Activated T-cell treated with anti-CD3 and anti-CD28 coated beads, Interleukin-2, amount 50 U/mL, for 72 hours (primary cell): ENCODE data around the gene GPR15. TPM values are rescaled to one million over a fixed set of nuclear protein-coding genes. Genes with fewer than 3 reads are reported as not detected.

ENCODE experiments used
- ATAC-seq, 2 donors: fragments of 150-1000 bp; cut with Tn5 transposase; replicated peaks in 1 of 2; 2 replicates each; pipeline ENCODE4 v1.10.0; 2021; ENCODE audit warnings: moderate library complexity in 2 of 2, mild to moderate bottlenecking in 1 of 2
- DNase-seq, 2 donors: peaks; one replicate each; pipeline ENCODE4 v3.0.0; 2021 to 2022; ENCODE audit warnings: mixed read lengths in 1 of 2
- H3K27ac Mint-ChIP-seq: one replicate; pipeline ENCODE4 v1.8.0; 2022; ENCODE audit warnings: mild to moderate bottlenecking, moderate library complexity, mixed read lengths
- H3K27me3 Mint-ChIP-seq: one replicate; pipeline ENCODE4 v1.8.0; 2022; ENCODE audit warnings: low read depth, mixed read lengths
- H3K36me3 Mint-ChIP-seq, 2 donors: one replicate each; pipeline ENCODE4 v1.8.0; 2022; ENCODE audit warnings: mixed read lengths in 2 of 2, mild to moderate bottlenecking in 1 of 2; ENCODE audit not compliant: insufficient read depth in 2 of 2
- H3K4me1 Mint-ChIP-seq: one replicate; pipeline ENCODE4 v1.8.0; 2022; ENCODE audit warnings: low read depth, mixed read lengths
- H3K4me3 Mint-ChIP-seq, 2 donors: one replicate each; pipeline ENCODE4 v1.8.0; 2022; ENCODE audit warnings: mild to moderate bottlenecking in 2 of 2, mixed read lengths in 2 of 2, moderate library complexity in 2 of 2
- H3K9me3 Mint-ChIP-seq, 2 donors: one replicate each; pipeline ENCODE4 v1.8.0; 2022; ENCODE audit warnings: mixed read lengths in 2 of 2
- total RNA-seq, 2 donors: library from RNA; stranded (reverse); gene quantifications; one replicate each; pipeline ENCODE4 v1.2.3, GENCODE V29; 2022

Gene GPR15
- total RNA-seq, 2 donors from 2014 or later, result 4.6 to 24.0 TPM

GRCh38 chr3:98565237-98565643, 33.5 kb downstream of the GPR15 start:
- no peaks in the 10 kb centered on the region for H3K27me3 Mint-ChIP-seq
- peak; percentile 59 to 62 for ATAC-seq
- H3K27ac Mint-ChIP-seq, result peak overlapping the region; percentile 85
- peaks cover 83% of the 10 kb centered on the region for H3K4me1 Mint-ChIP-seq
- DNase-seq, result no peak
- H3K4me3 Mint-ChIP-seq, result peak overlapping the region; percentile 44 to 72
- peaks cover 0 to 6% of the 10 kb centered on the region in 2 donors for H3K9me3 Mint-ChIP-seq
- peaks cover 3 to 7% of the 10 kb centered on the region in 2 donors for H3K36me3 Mint-ChIP-seq

- DNase-seq (no peak), ATAC-seq (no peak)
- H3K36me3 Mint-ChIP-seq, result peaks cover 3 to 7% of the 10 kb centered on the region in 2 donors
- H3K27me3 Mint-ChIP-seq, result no peaks in the 10 kb centered on the region
- H3K4me1 Mint-ChIP-seq, result peaks cover 77% of the 10 kb centered on the region
- peak overlapping the region; percentile 85 for H3K27ac Mint-ChIP-seq
- H3K9me3 Mint-ChIP-seq, result peaks cover 0 to 6% of the 10 kb centered on the region in 2 donors
- H3K4me3 Mint-ChIP-seq, result peak overlapping the region; percentile 44 to 72
Observed at GRCh38 chr3:98565843-98566242, 34.1 kb downstream of the GPR15 start.

DNA sequence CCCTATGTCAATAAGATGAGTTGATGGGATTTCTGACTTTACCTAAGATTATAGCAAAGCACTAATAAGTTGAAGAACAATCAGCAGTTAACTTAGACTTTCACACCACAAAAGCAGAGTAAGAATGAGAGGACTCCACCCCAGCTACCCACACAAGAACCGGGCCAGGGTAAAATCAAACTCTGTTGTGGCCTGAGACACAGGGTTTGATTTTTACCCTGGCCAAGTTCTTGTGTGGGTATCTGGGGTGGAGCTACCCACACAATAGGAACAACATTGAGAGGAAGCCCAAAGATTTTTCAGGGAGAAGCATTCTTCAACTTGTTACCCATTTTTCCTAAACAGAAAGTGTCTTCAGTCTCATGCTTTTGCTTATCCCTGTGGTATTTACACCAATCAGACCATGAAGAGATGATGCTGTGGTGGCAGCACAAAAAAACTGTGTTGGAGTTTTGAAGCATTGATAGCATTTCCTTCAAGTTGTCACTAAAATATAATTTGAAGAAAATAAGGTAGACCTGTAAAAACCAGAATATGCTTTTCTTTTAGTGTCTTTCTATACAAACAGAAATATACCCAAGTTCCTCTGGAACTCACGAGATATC, 36.0 kb downstream of the GPR15 start:
- peak; percentile 46 to 47 for DNase-seq
- peak overlapping the region; percentile 86 for H3K27ac Mint-ChIP-seq
- ATAC-seq, result peak; percentile 61 to 63
- H3K4me3 Mint-ChIP-seq, result peak overlapping the region; percentile 9 to 63
- peaks cover 0 to 6% of the 10 kb centered on the region in 2 donors for H3K9me3 Mint-ChIP-seq
- H3K4me1 Mint-ChIP-seq, result peaks cover 75% of the 10 kb centered on the region
- no peaks in the 10 kb centered on the region for H3K27me3 Mint-ChIP-seq
- peaks cover 3 to 7% of the 10 kb centered on the region in 2 donors for H3K36me3 Mint-ChIP-seq

GRCh38 chr3:98568402-98568801, 36.6 kb downstream of the GPR15 start:
- Mint-ChIP-seq H3K4me1 (peaks cover 75% of the 10 kb centered on the region), H3K4me3 (peak overlapping the region; percentile 9 to 63), H3K27ac (peak overlapping the region; percentile 86), H3K36me3 (peaks cover 3 to 7% of the 10 kb centered on the region in 2 donors), H3K9me3 (peaks cover 0 to 6% of the 10 kb centered on the region in 2 donors), H3K27me3 (no peaks in the 10 kb centered on the region)
- DNase-seq, result no peak
- ATAC-seq, result no peak

GRCh38 chr3:98573181-98573728, 41.5 kb downstream of the GPR15 start:
- peak in 1 of 2 donors; percentile 39 for ATAC-seq
- H3K36me3 Mint-ChIP-seq, result peaks cover 20 to 25% of the 10 kb centered on the region in 2 donors
- peaks cover 57% of the 10 kb centered on the region for H3K4me1 Mint-ChIP-seq
- H3K9me3 Mint-ChIP-seq, result peaks cover 0 to 6% of the 10 kb centered on the region in 2 donors
- peak overlapping the region; percentile 52 to 87 for H3K4me3 Mint-ChIP-seq
- H3K27me3 Mint-ChIP-seq, result no peaks in the 10 kb centered on the region
- H3K27ac Mint-ChIP-seq, result peak overlapping the region; percentile 94
- DNase-seq, result no peak

DNA sequence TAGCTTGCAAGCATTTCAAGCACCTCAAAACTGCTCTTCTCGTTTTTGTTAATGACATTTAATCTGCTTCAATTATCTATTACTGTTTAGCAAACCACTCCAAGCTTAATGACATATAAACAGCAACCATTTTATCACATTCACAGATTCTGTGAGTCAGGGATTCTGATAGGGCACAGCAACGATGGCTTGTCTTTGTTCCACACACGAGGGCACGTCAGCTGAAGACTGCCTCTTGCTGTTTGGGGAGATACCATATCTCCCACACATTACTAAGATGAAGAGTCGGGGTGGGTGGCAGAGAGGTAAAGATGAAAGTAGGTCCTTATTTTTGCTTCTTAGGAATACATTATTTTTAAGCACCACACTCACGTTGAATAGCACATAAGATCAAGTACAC, 42.4 kb downstream of the GPR15 start:
- ATAC-seq, result peak; percentile 96
- DNase-seq, result peak; percentile 48 to 54
- peaks cover 0 to 6% of the 10 kb centered on the region in 2 donors for H3K9me3 Mint-ChIP-seq
- H3K36me3 Mint-ChIP-seq, result peaks cover 20 to 27% of the 10 kb centered on the region in 2 donors
- H3K4me1 Mint-ChIP-seq, result peaks cover 54% of the 10 kb centered on the region
- H3K27me3 Mint-ChIP-seq, result no peaks in the 10 kb centered on the region
- peak overlapping the region; percentile 94 for H3K27ac Mint-ChIP-seq
- peak overlapping the region; percentile 56 to 88 for H3K4me3 Mint-ChIP-seq

DNA sequence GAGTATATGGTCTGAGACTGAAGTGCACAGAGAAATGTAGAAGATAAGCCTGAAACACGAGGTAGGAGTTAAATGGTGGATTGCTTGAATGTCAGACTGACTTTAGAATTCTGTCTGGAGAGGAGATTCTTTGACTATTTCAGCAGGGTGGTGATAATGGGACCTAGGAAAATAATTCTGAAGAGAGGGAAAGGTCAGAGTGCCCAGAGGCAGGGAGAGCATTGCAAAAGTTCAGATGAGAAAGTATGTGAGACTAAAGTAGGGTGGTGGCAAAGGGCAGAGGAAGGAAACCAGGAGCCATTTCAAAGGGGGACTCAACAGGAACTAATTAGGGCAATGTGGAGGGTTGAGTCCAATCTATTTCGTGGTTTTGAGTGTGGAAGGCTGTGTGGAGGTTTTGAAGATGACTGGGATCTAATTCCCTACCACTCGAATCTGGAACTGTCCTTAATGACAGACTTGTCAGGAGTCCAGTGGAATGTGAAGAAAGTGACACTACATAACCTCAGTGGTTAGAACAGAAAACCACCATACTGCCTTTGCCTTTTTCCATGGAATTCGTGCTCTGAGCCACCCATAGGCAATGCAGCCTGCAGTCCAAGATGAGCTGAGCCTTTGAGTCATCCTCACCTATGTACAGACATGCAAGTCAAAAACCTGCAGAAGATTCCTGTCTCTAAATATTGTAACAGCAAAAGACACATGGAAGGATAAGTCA, 45.6 kb downstream of the GPR15 start:
- Mint-ChIP-seq H3K27ac (peak overlapping the region; percentile 7), H3K9me3 (peaks cover 0 to 3% of the 10 kb centered on the region in 2 donors), H3K4me3 (no peak overlapping the region), H3K36me3 (peaks cover 16 to 31% of the 10 kb centered on the region in 2 donors), H3K4me1 (peaks cover 46% of the 10 kb centered on the region), H3K27me3 (no peaks in the 10 kb centered on the region)
- DNase-seq (no peak), ATAC-seq (peak in 1 of 2 donors; percentile 22)

DNA sequence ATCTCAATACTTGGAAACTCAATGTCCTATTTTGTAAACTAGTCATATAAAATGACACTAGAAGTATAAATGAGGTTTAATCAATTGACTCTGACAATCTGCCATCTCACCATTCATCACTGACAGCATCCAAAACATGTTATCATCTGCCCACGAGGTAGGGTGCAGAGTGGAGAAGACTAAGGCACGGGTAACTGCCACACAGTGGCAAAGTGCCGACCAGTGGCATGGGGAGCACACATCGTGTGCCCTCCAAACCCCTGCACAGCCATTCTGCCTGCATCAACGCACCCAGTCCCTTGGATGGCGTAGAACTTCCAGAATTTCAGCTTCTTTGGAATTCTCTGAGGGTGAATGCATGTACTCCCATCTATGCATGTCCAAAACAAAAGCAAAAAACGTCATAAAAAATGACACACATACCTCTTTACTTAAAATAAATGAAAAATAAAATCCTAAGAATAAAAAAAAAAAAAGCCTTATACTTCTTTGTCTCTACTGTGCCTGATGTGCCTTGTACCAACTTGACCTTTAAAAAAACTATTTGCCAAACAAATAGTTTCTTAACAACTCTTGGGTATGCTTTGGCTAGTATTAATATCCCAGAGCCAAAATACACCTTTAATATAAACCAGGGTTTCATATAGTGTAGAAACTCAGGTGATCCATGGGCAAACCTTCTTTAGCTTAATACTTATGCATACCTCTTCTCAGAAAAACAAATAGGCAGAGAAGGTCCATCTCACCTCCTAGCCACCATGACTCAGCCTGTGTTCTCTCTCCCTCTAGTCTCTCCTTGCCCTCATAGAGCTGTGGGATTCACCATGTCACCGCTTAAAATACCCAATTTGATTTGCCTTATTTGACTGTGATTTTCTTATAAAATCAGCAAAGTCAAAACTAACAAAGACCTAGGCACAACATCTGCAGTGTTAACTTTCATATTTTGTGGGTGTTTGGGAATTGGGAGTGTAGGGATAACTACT, 48.9 kb downstream of the GPR15 start:
- peaks cover 16 to 34% of the 10 kb centered on the region in 2 donors for H3K36me3 Mint-ChIP-seq
- H3K4me1 Mint-ChIP-seq, result peaks cover 39% of the 10 kb centered on the region
- no peak overlapping the region for H3K4me3 Mint-ChIP-seq
- ATAC-seq (no peak), DNase-seq (no peak)
- no peak overlapping the region for H3K27ac Mint-ChIP-seq
- peaks cover 0 to 3% of the 10 kb centered on the region in 2 donors for H3K9me3 Mint-ChIP-seq
- H3K27me3 Mint-ChIP-seq, result no peaks in the 10 kb centered on the region

DNA sequence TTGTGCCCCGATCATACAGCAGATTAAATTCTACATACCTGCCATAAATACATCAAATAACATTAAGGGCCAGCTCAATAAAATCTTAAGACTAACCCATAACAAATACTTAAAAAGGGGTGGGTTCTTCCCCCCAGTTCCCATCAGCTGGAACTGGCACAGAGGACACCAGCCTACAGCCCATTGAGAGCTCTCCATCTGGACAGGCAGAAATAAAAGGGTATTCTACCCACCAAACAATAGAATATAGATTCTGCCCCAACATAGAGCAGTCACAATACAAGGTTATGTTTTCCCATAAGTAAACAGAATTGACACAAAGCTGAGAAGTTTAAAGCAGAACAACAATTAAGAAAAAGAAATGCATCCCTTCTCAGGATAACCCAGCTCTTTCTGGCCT, 49.7 kb downstream of the GPR15 start:
- Mint-ChIP-seq H3K27ac (no peak overlapping the region), H3K4me1 (peaks cover 39% of the 10 kb centered on the region), H3K36me3 (peaks cover 12 to 32% of the 10 kb centered on the region in 2 donors), H3K27me3 (no peaks in the 10 kb centered on the region), H3K4me3 (no peak overlapping the region), H3K9me3 (no peaks in the 10 kb centered on the region)
- DNase-seq, result no peak
- ATAC-seq, result no peak

GRCh38 chr3:98582042-98582441, 50.3 kb downstream of the GPR15 start:
- Mint-ChIP-seq H3K4me3 (no peak overlapping the region), H3K4me1 (peaks cover 34% of the 10 kb centered on the region), H3K27ac (no peak overlapping the region), H3K36me3 (peaks cover 8 to 26% of the 10 kb centered on the region in 2 donors), H3K9me3 (no peaks in the 10 kb centered on the region), H3K27me3 (no peaks in the 10 kb centered on the region)
- DNase-seq (no peak), ATAC-seq (no peak)

DNA sequence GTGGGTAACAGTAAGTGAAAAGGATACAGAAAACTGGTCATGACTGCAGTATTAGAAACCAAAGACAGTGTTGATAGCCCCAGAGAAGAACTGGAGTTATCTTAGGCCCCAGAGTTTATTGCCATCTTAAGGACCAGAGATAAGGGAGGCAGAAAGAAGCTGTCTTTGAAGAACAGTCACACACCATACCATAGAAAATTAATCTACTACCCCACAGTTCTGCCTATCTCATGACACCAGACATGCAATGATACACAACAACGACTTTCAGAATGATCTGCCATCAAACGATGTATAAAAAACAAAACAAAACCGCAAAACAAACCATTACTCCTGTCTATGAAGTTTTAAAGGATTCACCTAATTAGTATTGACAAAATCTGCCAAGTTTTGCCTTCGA, 52.0 kb downstream of the GPR15 start:
- Mint-ChIP-seq H3K36me3 (peaks cover 2 to 24% of the 10 kb centered on the region in 2 donors), H3K4me1 (peaks cover 18% of the 10 kb centered on the region), H3K4me3 (no peak overlapping the region), H3K27me3 (no peaks in the 10 kb centered on the region), H3K27ac (peak overlapping the region; percentile 74), H3K9me3 (no peaks in the 10 kb centered on the region)
- ATAC-seq (no peak), DNase-seq (no peak)
